Metanephros (tissue), 2 donors: ENCODE results near the gene SRRT. TPM values are rescaled to one million over a fixed set of nuclear protein-coding genes. Genes with fewer than 3 reads are reported as not detected.

Experiments
- small RNA-seq: library from RNA; depleted of rRNA; stranded (forward); fragments of <200 nt; gene quantifications from one replicate; pipeline ENCODE3, GENCODE V24; 2014; ENCODE audit warnings: low replicate concordance
- total RNA-seq: library from RNA; depleted of rRNA; stranded (reverse); fragments of >200 nt; gene quantifications from one replicate; pipeline ENCODE4 v1.2.3, GENCODE V29; 2014

The SRRT gene
- 81.9 TPM for total RNA-seq

GRCh38 chr7:100874577-100875355 is at the start of gene SRRT:
TSS of gene SRRT (plus strand) at chr7:100875103. CDS start at chr7:100875591, 488 bp downstream.

GRCh38 chr7:100827330-100828226 is 47.3 kb upstream of the SRRT start, which contains the start of gene EPHB4:
TSS of gene EPHB4 (minus strand) at chr7:100827523. CDS start at chr7:100827030, 493 bp downstream.

GRCh38 chr7:100852048-100852872 is 22.6 kb upstream of the SRRT start, which contains the start of gene SLC12A9:
TSS of gene SLC12A9 (plus strand) at chr7:100852713. CDS start at chr7:100854198, 1,485 bp downstream.

GRCh38 chr7:100867040-100867775 is 7.7 kb upstream of the SRRT start, which contains the start of gene TRIP6:
TSS of gene TRIP6 (plus strand) at chr7:100867387. CDS start at chr7:100867498, 111 bp downstream.

GRCh38 chr7:100888988-100889750 is 14.3 kb downstream of the SRRT start, which contains the start of gene UFSP1:
TSS of gene UFSP1 (minus strand) at chr7:100889715. CDS start at chr7:100889271, 444 bp downstream.

GRCh38 chr7:100895701-100895955 is 20.7 kb downstream of the SRRT start, which contains the start of gene ACHE:
TSS of gene ACHE (minus strand) at chr7:100895888. CDS start at chr7:100894232, 1,656 bp downstream.

Small RNAs within 50 kb of the gene (small RNA-seq; reads per million reads assigned to genes)
- gene RN7SL549P = not detected
- not detected for gene RPS29P15

Other genes with a start within 250 kb of the SRRT start
- gene TFR2, start 233.6 kb upstream of the SRRT start, total RNA-seq = 5.3 TPM
- not detected for gene ACTL6B, start 218.7 kb upstream of the SRRT start, total RNA-seq
- gene GNB2, start 201.4 kb upstream of the SRRT start, total RNA-seq = 209 TPM
- gene GIGYF1, start 180.9 kb upstream of the SRRT start, total RNA-seq = 36.3 TPM
- gene POP7, start 169.0 kb upstream of the SRRT start, total RNA-seq = 46.1 TPM
- gene EPO, start 154.6 kb upstream of the SRRT start, total RNA-seq = not detected
- not detected for gene ZAN, start 141.5 kb upstream of the SRRT start, total RNA-seq
- 91.7 TPM for gene EPHB4, start 47.6 kb upstream of the SRRT start, total RNA-seq
- 25.4 TPM for gene SLC12A9, start 22.4 kb upstream of the SRRT start, total RNA-seq
- 73.4 TPM for gene TRIP6, start 7.7 kb upstream of the SRRT start, total RNA-seq
- 4.5 TPM for gene UFSP1, start 14.6 kb downstream of the SRRT start, total RNA-seq
- gene ACHE, start 20.8 kb downstream of the SRRT start, total RNA-seq = 25.6 TPM
- gene MUC3A, start 74.4 kb downstream of the SRRT start, total RNA-seq = 0.35 TPM
- not detected for gene MUC12, start 94.5 kb downstream of the SRRT start, total RNA-seq
- under 0.01 TPM for gene MUC17, start 145.0 kb downstream of the SRRT start, total RNA-seq
- 16.9 TPM for gene TRIM56, start 210.4 kb downstream of the SRRT start, total RNA-seq